Measurements from ENCODE around the gene ARHGAP42. TPM values are rescaled to one million over a fixed set of nuclear protein-coding genes. Genes with fewer than 3 reads are reported as not detected.

Gene ARHGAP42
- polyA plus RNA-seq, 3 donors: 0.13 TPM; not detected in 2

DNA sequence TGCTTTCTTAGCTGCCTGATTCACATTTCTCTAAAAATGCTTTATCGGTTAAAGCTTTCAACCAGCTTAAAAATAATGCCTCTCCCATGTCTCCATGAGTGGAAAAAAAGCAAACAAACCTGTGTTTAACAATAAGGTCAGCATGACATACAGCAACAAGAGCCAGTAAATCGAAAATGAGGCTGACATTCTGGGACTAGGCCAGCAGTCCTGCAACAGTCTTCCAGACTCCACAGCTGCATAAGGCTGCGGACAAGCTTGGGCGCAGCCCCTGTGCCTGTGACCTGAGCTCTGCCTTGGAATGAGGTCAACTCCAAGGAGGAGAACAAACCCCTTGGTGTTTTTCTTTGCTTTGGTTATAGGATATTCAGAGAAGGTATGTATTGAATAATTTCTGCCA is 347.0 kb downstream of the ARHGAP42 start:
- H3K36me3 Mint-ChIP-seq: no peaks in the 10 kb centered on the region
- Histone ChIP-seq H3K79me2 (ENCODE audit: insufficient read depth, low read length) (no peaks in the 10 kb centered on the region), H3K27me3 (ENCODE audit: control insufficient read depth in 2 of 2, insufficient read depth in 2 of 2, low read length in 2 of 2) (no peaks in the 10 kb centered on the region), H2AFZ (ENCODE audit: insufficient read depth, low read depth, low read length, poor library complexity, severe bottlenecking) (no peak overlapping the region), H4K20me1 (ENCODE audit: insufficient read depth, low read length) (no peaks in the 10 kb centered on the region), H3K36me3 (replicated peaks in 1 of 2; ENCODE audit: control insufficient read depth in 1 of 2, insufficient read depth in 2 of 2, low read length in 2 of 2) (no peaks in the 10 kb centered on the region), H3K4me2 (replicated peaks; ENCODE audit: extremely low read depth, low read length, poor library complexity, severe bottlenecking) (no peak overlapping the region), H3K9ac (ENCODE audit: insufficient read depth, low read length, poor library complexity, severe bottlenecking) (no peak overlapping the region), H3K4me1 (ENCODE audit: control insufficient read depth in 1 of 2, insufficient read depth in 2 of 2, low read length in 2 of 2) (no peaks in the 10 kb centered on the region), H3K27ac (ENCODE audit: low read depth in 1 of 2, low read length in 2 of 2) (no peak overlapping the region), H3K9me3 (replicated peaks in 1 of 2; ENCODE audit: control insufficient read depth in 1 of 2, insufficient read depth in 1 of 2, low read length in 2 of 2) (no peaks in the 10 kb centered on the region), H3K4me3 (replicated peaks in 1 of 3; ENCODE audit: low read depth in 2 of 3, low read length in 3 of 3) (no peak overlapping the region)
- H3K9me3 Mint-ChIP-seq: no peaks in the 10 kb centered on the region
- H3K4me3 Mint-ChIP-seq: no peak overlapping the region
- 78% methylated on average over 1 of the region's 4 CpGs for WGBS (ENCODE audit: insufficient coverage)
- no peaks in the 10 kb centered on the region for H3K4me1 Mint-ChIP-seq
- H3K27me3 Mint-ChIP-seq (ENCODE audit: low read depth in 3 of 3): no peaks in the 10 kb centered on the region
- intact Hi-C loops (cut with micrococcal nuclease): no loop called here
- TF ChIP-seq CTCF (IDR thresholded peaks at IDR 0.05): no peak
- H3K27ac Mint-ChIP-seq: no peak overlapping the region
- DNase-seq: no peak

GRCh38 chr11:101035872-101036271 is 348.8 kb downstream of the ARHGAP42 start:
- Mint-ChIP-seq H3K36me3 (no peaks in the 10 kb centered on the region), H3K4me3 (no peak overlapping the region), H3K9me3 (no peaks in the 10 kb centered on the region), H3K27me3 (ENCODE audit: low read depth in 3 of 3) (no peaks in the 10 kb centered on the region), H3K4me1 (no peaks in the 10 kb centered on the region), H3K27ac (no peak overlapping the region)
- Histone ChIP-seq H3K27me3 (ENCODE audit: control insufficient read depth in 2 of 2, insufficient read depth in 2 of 2, low read length in 2 of 2) (no peaks in the 10 kb centered on the region), H3K27ac (ENCODE audit: low read depth in 1 of 2, low read length in 2 of 2) (no peak overlapping the region), H3K4me2 (replicated peaks; ENCODE audit: extremely low read depth, low read length, poor library complexity, severe bottlenecking) (no peak overlapping the region), H3K9ac (ENCODE audit: insufficient read depth, low read length, poor library complexity, severe bottlenecking) (no peak overlapping the region), H3K36me3 (replicated peaks in 1 of 2; ENCODE audit: control insufficient read depth in 1 of 2, insufficient read depth in 2 of 2, low read length in 2 of 2) (no peaks in the 10 kb centered on the region), H4K20me1 (ENCODE audit: insufficient read depth, low read length) (no peaks in the 10 kb centered on the region), H3K4me3 (replicated peaks in 1 of 3; ENCODE audit: low read depth in 2 of 3, low read length in 3 of 3) (no peak overlapping the region), H3K4me1 (ENCODE audit: control insufficient read depth in 1 of 2, insufficient read depth in 2 of 2, low read length in 2 of 2) (no peaks in the 10 kb centered on the region), H3K79me2 (ENCODE audit: insufficient read depth, low read length) (no peaks in the 10 kb centered on the region), H2AFZ (ENCODE audit: insufficient read depth, low read depth, low read length, poor library complexity, severe bottlenecking) (no peak overlapping the region), H3K9me3 (replicated peaks in 1 of 2; ENCODE audit: control insufficient read depth in 1 of 2, insufficient read depth in 1 of 2, low read length in 2 of 2) (no peaks in the 10 kb centered on the region)
- no CpG with 5 or more reads among the region's 1 CpG for WGBS (ENCODE audit: insufficient coverage)
- no peak for DNase-seq
- intact Hi-C loops (cut with micrococcal nuclease): no loop called here
- TF ChIP-seq CTCF (IDR thresholded peaks at IDR 0.05): no peak

Small RNA genes lying within 50 kb of the gene (small RNA-seq; reads per million reads assigned to genes)
- not detected for gene RN7SL222P (ENCODE audit: insufficient read length, low read depth)

Data from CD14-positive monocyte (primary cell).